Measurements from ENCODE around the gene ROCK2. TPM values are rescaled to one million over a fixed set of nuclear protein-coding genes. Genes with fewer than 3 reads are reported as not detected.

The ROCK2 gene
- total RNA-seq, 4 donors from 2014 or later, result 90.0 to 119 (median 101) TPM

DNA sequence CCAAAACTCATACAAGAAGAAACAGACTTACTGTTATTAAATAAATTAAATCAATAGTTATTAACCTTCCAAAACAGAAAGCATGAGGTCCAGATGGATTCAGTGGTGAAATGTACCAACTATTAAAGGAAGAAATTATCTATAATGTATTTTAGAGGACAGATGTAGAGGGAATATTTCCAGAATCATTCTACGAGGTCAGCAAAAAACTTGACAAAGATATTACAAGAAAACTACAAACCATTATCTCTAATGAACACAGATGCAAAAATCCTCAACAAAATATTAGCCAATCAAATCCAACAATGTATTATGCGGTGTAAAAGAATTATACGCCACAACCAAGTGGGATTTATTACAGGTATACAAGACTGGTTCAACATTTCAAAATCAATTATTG is 63.7 kb downstream of the ROCK2 start:
- Histone ChIP-seq H3K4me1 (peaks cover 0 to 4% (median 0%) of the 10 kb centered on the region in 4 donors), H3K36me3 (peaks cover 0 to 42% (median 35%) of the 10 kb centered on the region in 4 donors), H3K27ac (replicated peaks in 1 of 4) (no peak overlapping the region), H3K27me3 (no peaks in the 10 kb centered on the region), H3K4me3 (no peak overlapping the region), H3K9me3 (no peaks in the 10 kb centered on the region)
- intact Hi-C loops (cut with DNase I), result no loop called here
- no peak for DNase-seq (ENCODE audit: extremely low spot score)
- 91% methylated on average over 3 of the region's 3 CpGs for WGBS
- TF ChIP-seq POLR2AphosphoS5 (IDR thresholded peaks at IDR 0.05), result no peak
- no peak for TF ChIP-seq EP300 (IDR thresholded peaks at IDR 0.05)
- no peak for TF ChIP-seq CTCF (IDR thresholded peaks at IDR 0.05)
- TF ChIP-seq POLR2A (IDR thresholded peaks at IDR 0.05; ENCODE audit: low read depth), result no peak

DNA sequence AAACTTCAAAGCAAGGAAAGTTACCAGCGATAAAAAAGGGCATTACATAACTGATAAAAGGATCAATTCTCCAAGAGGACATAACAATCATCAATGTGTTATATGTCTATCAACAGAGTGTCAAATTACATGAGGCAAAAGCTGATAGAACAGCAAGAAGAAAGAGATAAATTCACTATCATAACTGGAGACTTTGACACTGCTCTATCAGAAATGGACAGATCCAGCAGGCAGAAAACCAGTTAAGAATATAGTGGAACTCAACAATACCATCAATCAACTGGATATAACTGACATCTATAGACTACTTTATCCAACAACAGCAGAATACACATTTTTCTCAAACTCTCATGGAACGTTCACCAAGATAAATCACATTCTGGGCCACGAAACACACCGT is 65.0 kb downstream of the ROCK2 start:
- Histone ChIP-seq H3K9me3 (no peaks in the 10 kb centered on the region), H3K27ac (replicated peaks in 1 of 4) (no peak overlapping the region), H3K27me3 (no peaks in the 10 kb centered on the region), H3K4me3 (no peak overlapping the region), H3K4me1 (peaks cover 0 to 4% (median 0%) of the 10 kb centered on the region in 4 donors), H3K36me3 (peaks cover 0 to 29% (median 22%) of the 10 kb centered on the region in 4 donors)
- TF ChIP-seq POLR2A (IDR thresholded peaks at IDR 0.05; ENCODE audit: low read depth) (no peak), EP300 (IDR thresholded peaks at IDR 0.05) (no peak), CTCF (IDR thresholded peaks at IDR 0.05) (no peak), POLR2AphosphoS5 (IDR thresholded peaks at IDR 0.05) (no peak)
- 70% methylated on average over 4 of the region's 4 CpGs for WGBS
- no peak for DNase-seq (ENCODE audit: extremely low spot score)
- intact Hi-C loops (cut with DNase I), result no loop called here

GRCh38 chr2:11278219-11278618 is 66.2 kb downstream of the ROCK2 start:
- DNase-seq (ENCODE audit: extremely low spot score), result no peak
- intact Hi-C loops (cut with DNase I), result no loop called here
- no peak for TF ChIP-seq POLR2A (IDR thresholded peaks at IDR 0.05; ENCODE audit: low read depth)
- Histone ChIP-seq H3K27ac (replicated peaks in 1 of 4) (no peak overlapping the region), H3K27me3 (no peaks in the 10 kb centered on the region), H3K36me3 (peaks cover 0 to 19% (median 14%) of the 10 kb centered on the region in 4 donors), H3K4me1 (peaks cover 0 to 4% (median 1%) of the 10 kb centered on the region in 4 donors), H3K4me3 (no peak overlapping the region), H3K9me3 (no peaks in the 10 kb centered on the region)

GRCh38 chr2:11275910-11276309 is 68.5 kb downstream of the ROCK2 start:
- WGBS, result 94% methylated on average over 6 of the region's 6 CpGs
- H3K4me1 ChIP-seq, result peaks cover 0 to 10% (median 2%) of the 10 kb centered on the region in 4 donors

DNA sequence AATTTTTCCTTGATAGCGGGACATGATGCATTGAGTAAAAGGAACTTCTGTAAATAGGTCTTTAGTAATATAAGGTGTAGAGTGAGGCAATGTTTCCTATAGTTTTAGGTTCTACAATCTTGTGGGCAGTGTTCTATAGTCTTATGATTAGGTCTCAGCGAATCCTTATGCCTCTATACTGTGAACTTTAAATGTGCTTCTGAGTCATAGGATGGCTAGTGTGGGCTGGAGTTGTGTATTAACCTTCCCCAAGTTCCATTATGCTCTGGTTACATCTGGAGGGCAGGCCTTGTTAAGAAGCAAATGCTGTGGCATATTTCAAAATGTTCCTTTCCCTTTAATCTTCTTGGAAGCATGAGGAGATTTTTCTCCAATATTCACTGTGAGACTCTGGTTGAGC is 73.5 kb downstream of the ROCK2 start:
- intact Hi-C loops (cut with DNase I), result no loop called here
- Histone ChIP-seq H3K27me3 (no peaks in the 10 kb centered on the region), H3K9me3 (no peaks in the 10 kb centered on the region), H3K4me3 (no peak overlapping the region), H3K27ac (replicated peaks in 1 of 4) (no peak overlapping the region), H3K4me1 (peaks cover 0 to 10% (median 0%) of the 10 kb centered on the region in 4 donors), H3K36me3 (peaks cover 0 to 9% (median 7%) of the 10 kb centered on the region in 4 donors)
- TF ChIP-seq POLR2AphosphoS5 (IDR thresholded peaks at IDR 0.05) (no peak), EP300 (IDR thresholded peaks at IDR 0.05) (no peak), POLR2A (IDR thresholded peaks at IDR 0.05; ENCODE audit: low read depth) (no peak), CTCF (IDR thresholded peaks at IDR 0.05) (no peak)
- no peak for DNase-seq (ENCODE audit: extremely low spot score)
- 92% methylated on average over 2 of the region's 2 CpGs for WGBS

More at GRCh38 chr2:11275910-11276309, 68.5 kb downstream of the ROCK2 start:
- Histone ChIP-seq H3K4me3 (no peak overlapping the region), H3K27ac (replicated peaks in 1 of 4) (no peak overlapping the region), H3K9me3 (no peaks in the 10 kb centered on the region), H3K36me3 (peaks cover 0 to 21% (median 15%) of the 10 kb centered on the region in 4 donors), H3K27me3 (no peaks in the 10 kb centered on the region)
- DNase-seq (ENCODE audit: extremely low spot score), result no peak
- intact Hi-C loops (cut with DNase I), result no loop called here
- TF ChIP-seq POLR2A (IDR thresholded peaks at IDR 0.05; ENCODE audit: low read depth) (no peak), CTCF (IDR thresholded peaks at IDR 0.05) (no peak), EP300 (IDR thresholded peaks at IDR 0.05) (no peak), POLR2AphosphoS5 (IDR thresholded peaks at IDR 0.05) (no peak)
